ENCODE measurements around the gene DCTN1.

GRCh38 chr2:74334931-74335333 is 45.2 kb downstream of the DCTN1 start:
- TF ChIP-seq CTCF (IDR thresholded peaks at IDR 0.05): peak; percentile 64 to 96 (median 88)
- no peak for TF ChIP-seq POLR2A (IDR thresholded peaks at IDR 0.05)

Data from Peyer's patch (tissue), 4 donors.